LNCaP clone FGC (cell line): Measurements from ENCODE around the gene SCAANT1.
A peak's percentile ranks its signal among the peaks of the same experiment; 100 is the strongest.

Source experiments
- DNase-seq: peaks from one replicate; pipeline ENCODE4 v3.0.0-alpha.2; 2011; ENCODE audit warnings: low read depth
- H3K4me3 ChIP-seq: 2 replicates; pipeline ENCODE4 v1.5.1; 2011; ENCODE audit warnings: mild to moderate bottlenecking, low read depth, low read length, control low read depth
- CTCF ChIP-seq: IDR thresholded peaks from 2 replicates; pipeline ENCODE4 v1.5.1; 2012; ENCODE audit warnings: mild to moderate bottlenecking; ENCODE audit not compliant: control insufficient read depth, insufficient read depth; ENCODE audit errors: extremely low read depth

Gene SCAANT1

GRCh38 chr3:63922491-63923199, 10.5 kb upstream of the SCAANT1 start:
- no peak overlapping the region for H3K4me3 ChIP-seq
- DNase-seq, result no peak
- TF ChIP-seq CTCF, result no peak

DNA sequence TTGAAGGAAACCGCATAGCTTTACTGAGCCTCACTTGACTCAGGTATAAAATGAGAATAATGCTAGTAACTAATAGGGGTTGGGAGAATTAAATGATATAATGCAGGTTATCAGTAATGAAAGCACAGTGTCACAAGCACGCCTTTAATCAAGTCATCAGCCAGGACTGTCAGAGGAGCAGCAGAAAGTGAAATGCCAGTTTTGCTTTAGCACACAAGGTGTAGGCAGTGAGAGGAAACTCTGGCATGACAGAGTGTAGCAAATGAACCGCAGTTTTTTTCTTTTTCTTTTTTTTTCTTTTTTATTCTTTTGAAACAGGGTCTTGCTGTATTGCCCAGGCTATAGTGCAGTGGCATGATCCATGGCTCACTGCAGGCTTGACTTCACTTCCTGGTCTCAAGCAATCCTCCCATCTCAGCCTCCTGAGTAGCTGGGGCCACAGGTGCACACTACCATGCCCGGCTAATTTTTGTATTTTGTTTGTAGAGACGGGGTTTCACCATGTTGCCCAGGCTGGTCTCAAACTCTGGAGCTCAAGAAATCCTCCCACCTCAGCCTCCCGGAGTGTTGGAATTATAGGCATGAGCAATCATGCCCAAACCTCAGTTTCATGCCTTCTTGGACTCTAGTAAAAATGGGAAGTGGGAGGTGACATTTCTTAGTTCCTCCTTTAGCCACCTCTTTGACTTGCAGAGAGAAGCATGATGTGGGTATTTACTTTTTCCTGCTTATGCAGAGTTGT, 9.7 kb upstream of the SCAANT1 start:
- no peak overlapping the region for H3K4me3 ChIP-seq
- no peak for DNase-seq

DNA sequence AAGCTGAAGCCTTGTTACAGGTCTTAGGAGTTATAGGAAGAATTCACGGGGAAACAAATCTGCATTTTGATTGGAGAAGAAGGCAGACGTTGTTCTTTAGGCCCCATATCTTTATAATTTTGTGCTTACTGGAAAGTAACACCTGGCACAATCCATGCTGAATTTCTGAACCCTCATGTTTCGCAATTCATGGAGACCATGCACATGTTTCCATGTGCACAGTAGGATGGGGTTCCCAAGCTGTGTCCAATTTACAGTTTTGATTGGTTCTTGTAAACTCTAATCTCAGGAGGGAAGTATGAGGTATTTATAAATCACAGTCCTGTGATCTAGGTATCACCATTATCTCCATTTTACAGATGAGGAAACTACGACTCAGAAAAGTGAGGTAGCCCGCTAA, 7.8 kb upstream of the SCAANT1 start:
- DNase-seq, result no peak
- no peak for TF ChIP-seq CTCF
- no peak overlapping the region for H3K4me3 ChIP-seq

More for the DNA sequence above, 9.7 kb upstream of the SCAANT1 start:
- no peak for TF ChIP-seq CTCF

DNA sequence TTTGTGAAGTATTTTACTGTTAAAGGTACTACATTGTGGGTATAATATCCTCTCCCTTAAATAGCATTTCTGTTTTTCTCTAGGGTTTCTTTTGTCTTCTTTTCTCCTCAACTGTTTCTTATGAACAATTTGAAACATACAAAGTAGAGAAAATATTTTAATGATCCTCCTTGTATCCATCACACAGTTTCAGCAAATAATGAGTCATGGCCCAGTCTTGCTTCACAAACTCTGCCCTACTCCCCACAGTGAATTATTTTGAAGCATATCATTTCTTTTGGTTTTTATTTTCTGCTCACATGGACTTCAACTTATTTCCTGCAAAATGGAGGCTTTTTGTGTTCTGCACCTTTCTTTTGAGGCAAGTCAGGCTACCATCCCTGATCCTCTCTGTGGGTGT, 6.1 kb upstream of the SCAANT1 start:
- no peak for DNase-seq
- H3K4me3 ChIP-seq, result no peak overlapping the region
- TF ChIP-seq CTCF, result no peak

- DNase-seq, result peak; percentile 65
- TF ChIP-seq CTCF, result peak; percentile 18; the same call in 1 of the 2 replicates
- H3K4me3 ChIP-seq, result peak overlapping the region; percentile 6; the same call in 1 of the 2 replicates
Measured at GRCh38 chr3:63914312-63914711, 2.1 kb upstream of the SCAANT1 start.

DNA sequence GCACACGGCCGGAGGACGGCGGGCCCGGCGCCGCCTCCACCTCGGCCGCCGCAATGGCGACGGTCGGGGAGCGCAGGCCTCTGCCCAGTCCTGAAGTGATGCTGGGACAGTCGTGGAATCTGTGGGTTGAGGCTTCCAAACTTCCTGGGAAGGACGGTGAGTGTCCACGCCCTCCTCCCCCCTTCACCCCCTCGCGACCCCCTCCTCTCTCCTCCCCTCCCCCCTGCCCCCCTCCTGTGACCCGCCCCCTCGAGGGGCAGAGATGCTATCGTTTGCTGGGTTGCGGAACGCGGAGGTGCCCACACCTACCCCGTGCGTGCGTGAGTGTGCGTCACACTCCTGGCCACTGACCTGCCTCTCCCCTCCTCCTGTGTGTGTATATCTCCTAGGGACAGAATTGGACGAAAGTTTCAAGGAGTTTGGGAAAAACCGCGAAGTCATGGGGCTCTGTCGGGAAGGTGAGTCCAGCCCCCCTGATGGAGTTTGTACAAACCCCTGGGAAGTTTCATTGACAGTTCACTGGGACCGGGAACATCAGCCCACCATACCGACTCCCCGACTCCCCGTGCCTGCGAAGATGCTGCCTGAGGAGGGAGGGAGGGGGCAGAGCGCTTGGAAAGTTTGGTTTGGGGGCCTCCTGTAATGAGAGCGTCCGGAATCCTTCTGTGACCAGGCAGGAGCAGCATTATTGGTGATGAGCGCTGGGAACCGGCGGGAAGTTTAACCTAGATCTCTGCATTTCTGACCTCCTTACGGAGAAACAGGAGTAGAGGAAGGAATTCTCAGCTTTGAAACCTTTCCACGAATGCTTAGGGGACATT, 795 bp upstream of the SCAANT1 start:
- no peak for TF ChIP-seq CTCF
- DNase-seq, result no peak
- peak overlapping the region; percentile 59 for H3K4me3 ChIP-seq
